GM19023 (cell line): Measurements from ENCODE around the gene REC8.

Experiments
- ATAC-seq: cut with Tn5 transposase; IDR thresholded peaks from one replicate; pipeline ENCODE4 v1.9.1; 2021; ENCODE audit warnings: mild to moderate bottlenecking, moderate library complexity; ENCODE audit not compliant: unreplicated experiment

REC8 gene

DNA sequence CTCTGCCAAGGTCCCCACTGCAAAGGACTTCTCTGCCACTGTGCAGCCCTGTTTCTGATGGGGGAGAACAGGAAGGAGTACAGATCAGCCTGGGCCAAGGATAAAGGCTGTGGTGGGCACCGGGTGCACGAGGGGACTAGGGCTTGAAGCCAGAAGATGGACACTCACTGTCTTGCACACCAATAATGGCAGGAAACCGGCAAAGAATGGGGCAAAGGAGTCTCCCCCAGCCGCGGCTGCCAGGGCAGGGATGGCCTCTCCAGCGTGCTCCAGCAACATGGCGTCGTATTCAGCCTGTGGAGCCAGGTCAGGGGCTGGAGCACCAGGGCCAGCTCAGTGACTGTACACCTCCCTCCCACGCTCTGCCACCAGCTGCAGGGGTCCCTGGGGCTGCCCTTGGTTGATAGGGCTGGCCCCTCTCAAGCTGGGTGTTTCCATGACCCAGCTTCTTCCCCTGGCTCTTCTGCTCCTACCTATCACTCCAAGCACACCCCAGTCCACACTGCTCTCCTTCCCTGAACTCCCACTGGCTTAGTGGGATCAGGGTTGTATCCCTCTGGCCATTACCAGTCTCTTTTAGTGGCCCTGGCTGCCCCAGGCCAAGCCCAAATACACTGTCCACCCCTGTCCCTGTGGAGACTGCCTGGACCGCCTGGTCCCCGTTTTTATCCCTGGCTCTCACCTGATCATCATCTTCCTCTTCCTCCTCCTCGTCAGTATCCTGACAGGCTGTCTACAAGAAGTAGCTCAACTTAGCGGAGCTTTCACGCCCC, 10.4 kb downstream of the REC8 start:
- no peak for ATAC-seq

DNA sequence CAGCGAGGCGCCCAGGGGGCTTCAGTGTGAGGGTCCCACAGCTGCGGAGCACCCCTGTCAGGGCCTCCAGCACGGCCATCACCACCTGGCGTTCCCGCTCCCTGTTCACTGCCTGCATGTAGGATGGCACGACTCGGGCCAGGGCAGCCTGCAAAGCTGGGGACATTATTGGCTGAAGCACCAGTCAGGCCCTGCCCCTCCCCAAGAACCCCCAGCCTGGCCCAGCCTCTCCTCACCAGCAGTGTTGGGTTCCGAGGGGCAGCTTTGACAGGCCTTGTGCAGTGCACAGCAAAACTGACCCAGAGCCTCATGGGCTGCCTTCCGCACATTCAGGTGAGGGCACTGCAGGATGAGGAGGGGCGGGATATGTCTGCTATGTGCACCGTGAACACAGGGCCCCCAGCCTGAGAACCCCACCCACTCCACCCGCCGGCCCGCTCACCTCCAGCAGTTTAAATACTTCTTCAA, 11.2 kb downstream of the REC8 start:
- ATAC-seq = no peak

DNA sequence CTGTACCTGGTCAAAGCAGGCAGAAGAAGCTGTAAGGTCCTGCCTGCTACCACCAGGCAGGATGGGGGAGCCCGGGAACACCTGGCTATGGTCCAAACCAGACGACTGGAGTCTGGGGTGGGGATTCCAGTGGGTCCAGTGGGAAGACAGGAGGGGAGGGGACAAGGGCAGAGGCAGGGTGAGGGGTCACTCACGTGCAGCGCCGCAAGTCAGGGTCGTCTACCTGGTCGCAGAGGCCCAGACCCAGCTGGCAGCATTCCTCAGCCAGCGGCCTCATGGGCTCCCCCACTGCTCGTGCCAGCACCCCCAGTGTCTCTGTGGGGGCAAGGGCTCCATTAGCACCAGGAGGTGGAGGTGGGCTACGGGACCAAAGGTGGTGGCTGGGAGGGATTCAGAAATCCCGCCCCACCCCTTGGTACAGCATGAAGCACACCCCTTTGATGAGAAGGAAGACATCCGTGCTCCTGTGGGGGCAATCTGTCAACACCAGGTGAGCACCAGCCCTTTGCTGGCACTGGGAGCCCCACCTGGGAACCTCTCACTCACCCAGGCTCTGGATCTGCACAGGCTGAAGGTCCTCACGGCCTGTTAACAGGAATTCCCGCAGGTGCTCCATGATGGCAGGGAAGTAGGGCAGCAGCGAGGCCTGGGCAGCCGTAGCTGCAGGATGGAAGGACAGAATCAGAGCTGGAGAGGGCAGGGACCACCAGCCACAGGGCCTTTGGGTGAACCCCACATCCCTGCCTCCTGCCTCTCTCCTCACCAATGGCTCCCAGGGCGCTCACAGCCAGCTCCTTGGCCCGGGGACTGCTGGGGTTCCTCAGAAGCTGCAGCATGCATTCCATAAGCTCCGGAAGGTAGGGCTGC, 12.5 kb downstream of the REC8 start:
- ATAC-seq = no peak

DNA sequence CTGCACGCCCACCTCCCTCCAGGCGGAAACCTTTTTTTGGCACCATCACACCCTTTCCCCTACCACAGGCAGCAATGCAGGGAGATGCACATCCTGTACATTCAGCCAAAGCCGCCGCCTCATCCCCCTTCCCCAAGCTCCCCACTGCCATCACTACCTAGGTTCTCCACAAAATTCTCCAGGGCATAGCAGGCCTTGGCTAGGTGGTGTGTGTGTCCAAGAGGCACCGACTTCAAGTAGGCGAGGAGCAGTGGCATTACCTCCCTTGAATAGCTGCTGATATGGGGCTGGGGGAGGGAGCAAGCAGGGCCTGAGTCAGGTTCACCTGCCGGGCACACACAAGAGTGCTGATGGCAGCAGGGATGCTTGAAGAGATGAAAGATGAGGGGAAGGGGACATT, 13.1 kb downstream of the REC8 start:
- ATAC-seq = no peak

DNA sequence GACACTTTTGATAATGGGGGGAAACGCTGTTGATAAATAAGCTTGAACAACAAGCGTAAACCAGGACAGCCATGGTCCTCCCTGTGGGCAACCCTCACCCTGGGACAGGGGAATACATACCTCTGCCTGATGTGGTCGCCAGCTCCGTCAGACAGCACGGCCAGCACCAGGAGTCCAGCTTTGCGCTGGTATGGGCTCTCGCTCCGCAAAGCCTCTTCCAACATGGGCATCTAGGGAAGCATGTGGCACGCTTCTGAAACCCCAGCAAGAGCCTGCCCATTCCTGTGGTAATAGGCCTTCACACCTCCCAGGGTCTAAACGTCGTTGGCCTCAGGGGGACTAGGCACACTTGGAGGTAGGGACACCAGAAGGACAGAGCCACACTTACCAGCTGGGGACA, 13.9 kb downstream of the REC8 start:
- ATAC-seq = no peak

DNA sequence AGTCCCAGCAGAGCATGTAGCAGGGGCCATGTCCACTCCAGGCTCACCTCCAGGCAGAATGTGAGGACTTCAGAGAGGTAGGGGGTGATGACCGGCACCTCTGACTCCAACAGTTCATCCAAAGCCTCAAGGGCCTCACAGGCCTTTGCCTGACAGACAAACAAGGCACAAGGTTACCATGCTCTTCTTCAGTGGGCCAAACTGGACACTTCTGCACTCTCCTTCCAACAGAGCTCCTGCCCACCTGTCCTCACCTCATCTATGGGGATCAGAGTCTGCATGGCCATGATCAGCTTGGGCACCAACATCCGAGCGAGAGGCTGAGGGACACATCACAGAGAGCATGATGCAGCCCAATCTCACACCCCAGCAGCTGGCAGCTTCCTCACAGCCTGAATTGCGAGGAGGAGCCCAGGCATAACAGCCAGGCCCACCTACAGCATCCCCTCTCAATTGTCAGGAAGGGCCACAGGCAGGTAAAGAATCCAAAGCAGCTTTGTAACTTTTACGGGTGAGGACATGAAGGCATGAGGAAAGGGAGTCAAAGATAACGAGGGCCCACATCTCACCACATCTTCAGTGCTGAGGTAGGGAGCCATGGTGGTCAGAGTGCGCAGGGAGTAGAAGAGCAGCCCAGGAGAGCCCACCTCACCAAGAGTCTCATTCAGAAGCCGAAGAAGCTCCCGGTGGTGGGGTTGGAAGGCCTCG, 15.1 kb downstream of the REC8 start:
- ATAC-seq = no peak

DNA sequence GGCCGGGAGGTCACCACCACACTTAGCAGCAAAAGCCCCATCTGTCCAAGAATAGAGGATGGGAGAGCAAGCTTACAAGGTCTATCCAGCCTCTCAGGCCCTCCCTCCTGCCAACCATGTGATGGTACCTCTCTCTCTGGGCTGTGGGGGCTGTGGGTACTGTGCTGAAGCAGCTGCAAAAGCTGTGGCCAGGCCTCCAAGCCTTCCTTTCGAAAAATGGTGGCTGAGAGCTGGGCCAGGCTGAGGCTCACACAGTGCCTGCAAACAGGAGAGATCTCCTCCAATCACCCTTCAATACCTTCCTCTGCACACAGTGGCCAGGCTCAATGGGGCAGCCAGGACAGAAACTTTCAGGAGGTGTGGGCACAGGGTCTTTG, 15.6 kb downstream of the REC8 start:
- no peak for ATAC-seq

DNA sequence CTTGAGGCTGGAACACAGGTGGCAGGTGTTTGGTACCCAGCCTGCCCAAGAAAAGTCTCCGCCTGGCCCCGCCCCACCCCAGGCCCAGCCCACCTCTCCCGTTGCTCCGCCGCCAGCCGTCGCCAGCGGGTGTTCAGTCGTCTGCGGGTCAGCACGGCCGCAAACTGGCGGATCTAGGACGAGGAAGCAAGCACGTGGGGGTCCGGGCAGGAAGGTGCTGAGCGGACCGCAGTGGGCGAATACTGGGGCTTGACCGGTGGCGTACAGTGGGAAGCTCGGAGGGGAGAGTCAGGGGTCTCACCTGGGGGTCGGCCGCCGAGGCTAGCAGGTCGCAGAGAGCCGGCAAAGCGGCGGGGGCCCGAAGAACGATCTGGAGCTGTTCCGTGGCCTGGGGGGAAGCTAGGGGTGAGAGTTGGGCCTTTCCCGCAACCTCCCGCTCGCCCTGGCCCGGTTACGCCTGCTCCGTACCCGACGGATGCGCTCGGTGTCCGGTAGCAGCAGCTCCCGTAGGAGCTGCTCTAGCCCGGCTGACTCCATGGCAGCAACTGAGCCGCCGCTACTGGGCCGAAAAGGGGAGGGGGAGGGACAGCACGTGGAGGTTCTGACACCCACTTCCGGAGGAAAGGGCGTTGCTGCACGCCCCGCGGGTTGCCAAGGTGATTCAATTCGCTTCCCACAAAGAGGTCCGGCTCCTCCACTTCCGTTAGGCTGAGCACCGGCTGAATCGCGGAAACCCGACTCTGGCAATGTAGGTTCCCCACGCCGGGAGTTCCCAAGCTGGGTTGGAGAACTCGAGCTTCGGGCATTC, 16.6 kb downstream of the REC8 start, which contains the start of gene IPO4:
Gene IPO4, minus strand, starts transcription at position 566 of the 808 bp plus-strand sequence. Its CDS starts 29 bp downstream, at position 537.
- ATAC-seq = peak; percentile 92

DNA sequence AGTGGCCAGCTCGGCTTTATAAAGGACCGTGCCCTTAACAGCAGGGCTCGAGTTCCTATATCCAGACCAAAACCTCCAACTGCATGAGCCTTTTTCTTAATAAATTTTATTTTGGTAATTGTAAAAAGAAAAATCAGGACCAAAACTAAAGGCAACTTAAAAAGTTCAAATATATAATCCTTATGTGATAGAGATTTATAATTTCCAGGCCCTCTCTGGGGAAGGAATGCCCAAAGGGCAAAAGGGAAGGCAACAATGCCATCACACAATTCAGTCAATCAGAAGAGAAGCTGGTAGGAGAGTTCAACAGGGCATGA, 17.1 kb downstream of the REC8 start:
- no peak for ATAC-seq

DNA sequence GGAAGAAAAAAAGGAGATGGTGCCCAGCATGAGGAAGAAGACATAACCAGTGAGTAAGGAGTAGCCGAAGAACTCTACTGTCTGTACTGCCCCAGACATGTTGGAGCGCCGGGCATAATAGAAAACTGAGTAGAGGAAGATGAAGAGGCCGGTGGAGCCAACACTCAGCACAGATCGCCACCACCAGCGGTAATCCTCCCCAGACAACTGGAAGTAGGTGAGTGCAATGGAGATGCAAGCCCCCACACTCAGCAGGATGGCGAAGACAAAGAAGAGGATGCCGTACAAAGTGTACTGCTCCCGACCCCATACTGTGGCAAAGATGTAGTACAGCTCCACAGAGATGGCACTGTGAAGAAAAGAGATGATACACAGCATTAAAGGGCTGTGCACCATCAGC, 17.6 kb downstream of the REC8 start:
- no peak for ATAC-seq

DNA sequence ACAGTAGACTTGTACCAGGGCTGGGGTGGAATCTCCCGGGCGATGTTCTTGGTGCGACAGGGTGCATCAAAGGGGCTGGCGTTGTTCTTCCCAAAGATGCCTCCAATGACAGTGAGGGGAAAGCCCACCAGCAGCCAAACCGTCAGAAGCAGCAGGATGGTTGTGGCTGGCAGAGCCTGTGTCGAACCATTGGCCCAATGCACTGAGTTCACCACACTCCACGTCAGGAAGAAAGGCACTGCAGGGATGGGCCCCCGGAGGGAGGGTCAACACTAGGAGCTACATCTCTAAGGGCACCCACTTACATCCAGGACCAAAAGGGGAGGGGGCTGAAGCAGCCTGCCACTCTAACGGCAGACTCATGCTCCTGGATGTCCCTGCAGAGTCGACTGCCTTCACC, 18.5 kb downstream of the REC8 start:
- no peak for ATAC-seq

DNA sequence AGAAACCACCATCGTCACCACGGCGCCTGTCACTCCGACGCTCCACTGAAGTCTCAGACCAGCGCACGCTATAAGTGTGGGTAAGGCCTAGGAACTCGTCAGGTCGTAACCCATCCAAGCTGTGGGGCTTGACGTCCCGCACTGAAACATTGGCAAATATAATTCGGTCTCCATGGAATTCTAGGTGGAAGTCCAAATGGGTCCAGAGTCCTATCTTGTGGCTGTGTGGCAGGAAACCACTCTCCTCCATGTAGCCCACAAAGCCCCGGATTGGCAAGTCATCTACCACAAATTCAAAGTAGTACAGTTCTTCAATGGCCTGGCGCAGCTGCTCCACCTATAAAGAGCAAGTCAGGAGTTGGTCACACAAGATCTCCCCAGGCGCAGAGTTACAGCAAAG, 21.1 kb downstream of the REC8 start:
- ATAC-seq = no peak

DNA sequence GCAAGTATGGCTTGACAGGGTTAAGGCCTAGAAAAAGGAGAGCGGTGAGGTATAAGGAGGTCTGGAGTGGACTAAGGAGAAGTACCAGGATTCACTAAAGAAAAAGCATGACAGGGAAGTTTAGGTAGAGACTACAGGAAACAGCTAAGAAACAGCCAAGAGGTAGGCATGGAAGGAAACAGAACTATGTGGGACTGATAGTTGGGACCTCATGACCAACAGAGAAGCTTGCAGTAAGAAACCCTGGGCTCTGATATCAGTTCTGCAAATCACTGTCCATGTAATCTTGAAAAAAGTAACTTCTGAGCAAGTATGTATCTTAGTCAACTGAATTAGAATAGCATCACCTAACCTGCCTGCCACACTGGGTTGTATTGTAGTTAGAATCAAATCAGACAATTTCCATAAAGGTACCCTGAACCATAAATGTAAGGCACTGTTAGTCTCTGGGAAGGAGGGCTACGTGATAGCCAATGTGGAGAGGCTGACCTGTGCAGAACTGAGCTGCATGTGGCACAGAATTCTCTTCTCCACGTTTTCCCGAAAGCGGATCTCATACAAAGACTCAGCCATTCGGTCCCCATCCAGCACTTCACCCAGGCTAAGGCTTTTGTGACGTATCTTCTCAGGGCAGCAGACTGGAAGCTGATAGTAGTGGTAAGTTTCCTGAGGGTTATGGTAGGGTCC, 22.4 kb downstream of the REC8 start:
- ATAC-seq = no peak

DNA sequence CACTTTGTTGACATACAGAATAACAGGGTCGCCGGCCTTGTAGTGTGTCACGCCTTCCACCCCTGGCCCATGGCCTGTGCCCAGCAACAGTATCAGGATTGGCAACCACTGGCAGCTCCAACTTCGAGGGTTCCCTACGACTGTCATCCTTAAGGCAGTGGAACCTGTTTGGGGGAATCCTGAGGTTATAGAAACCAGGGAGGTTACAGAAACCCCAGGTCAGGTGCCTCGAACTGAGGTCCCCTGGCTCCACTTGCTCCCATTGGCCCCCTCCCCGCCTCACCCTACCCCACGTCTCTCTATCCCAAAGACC, 22.9 kb downstream of the REC8 start:
- ATAC-seq = no peak

DNA sequence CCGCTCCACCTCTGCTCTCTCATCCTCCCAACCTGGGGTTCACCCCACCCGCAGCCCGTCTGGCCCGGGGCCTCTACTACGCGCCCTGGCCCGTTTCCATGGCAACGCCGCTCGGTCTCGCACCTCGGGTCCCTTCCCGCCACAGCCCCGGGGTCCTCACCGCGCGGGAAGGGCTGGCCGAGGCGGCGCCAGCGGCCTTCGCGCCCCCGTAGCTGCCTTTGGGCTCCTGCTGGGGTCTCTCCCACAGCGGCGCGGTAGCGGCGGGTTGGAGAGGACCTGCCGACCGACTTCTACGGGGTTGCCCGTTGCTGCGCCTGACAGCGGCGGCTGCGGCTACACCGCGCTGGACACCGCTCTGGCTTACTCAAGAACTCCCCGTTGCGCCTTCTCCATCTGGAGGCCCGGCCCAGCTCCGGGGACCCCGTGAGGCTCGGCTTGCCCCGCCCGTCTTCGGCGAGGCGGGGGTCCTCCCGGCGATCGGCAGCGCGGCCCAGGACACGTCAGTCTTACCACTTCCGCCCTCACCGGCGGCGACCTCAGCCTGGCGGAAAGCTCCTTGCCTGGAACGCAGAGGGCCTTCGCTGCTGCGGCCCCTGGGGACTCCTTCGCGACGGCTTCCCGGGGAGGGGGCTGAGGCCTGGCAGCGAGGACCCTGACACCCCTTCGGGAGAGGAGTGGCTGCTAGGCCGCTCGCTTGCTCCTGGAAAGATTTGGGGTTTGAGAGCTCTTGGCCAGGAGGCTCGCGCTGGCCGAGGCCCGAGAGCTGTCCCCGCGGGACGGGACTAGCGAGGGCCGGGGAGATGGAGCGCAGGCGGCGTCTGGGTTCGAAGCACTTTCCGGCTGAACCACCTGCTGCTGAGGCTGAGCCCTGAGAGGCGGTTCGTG, 23.5 kb downstream of the REC8 start, which contains the start of gene TM9SF1:
Gene TM9SF1, minus strand, starts transcription at position 256 of the 885 bp plus-strand sequence. CDS start 422 bp downstream, outside the sequence.
- ATAC-seq = peak; percentile 80

DNA sequence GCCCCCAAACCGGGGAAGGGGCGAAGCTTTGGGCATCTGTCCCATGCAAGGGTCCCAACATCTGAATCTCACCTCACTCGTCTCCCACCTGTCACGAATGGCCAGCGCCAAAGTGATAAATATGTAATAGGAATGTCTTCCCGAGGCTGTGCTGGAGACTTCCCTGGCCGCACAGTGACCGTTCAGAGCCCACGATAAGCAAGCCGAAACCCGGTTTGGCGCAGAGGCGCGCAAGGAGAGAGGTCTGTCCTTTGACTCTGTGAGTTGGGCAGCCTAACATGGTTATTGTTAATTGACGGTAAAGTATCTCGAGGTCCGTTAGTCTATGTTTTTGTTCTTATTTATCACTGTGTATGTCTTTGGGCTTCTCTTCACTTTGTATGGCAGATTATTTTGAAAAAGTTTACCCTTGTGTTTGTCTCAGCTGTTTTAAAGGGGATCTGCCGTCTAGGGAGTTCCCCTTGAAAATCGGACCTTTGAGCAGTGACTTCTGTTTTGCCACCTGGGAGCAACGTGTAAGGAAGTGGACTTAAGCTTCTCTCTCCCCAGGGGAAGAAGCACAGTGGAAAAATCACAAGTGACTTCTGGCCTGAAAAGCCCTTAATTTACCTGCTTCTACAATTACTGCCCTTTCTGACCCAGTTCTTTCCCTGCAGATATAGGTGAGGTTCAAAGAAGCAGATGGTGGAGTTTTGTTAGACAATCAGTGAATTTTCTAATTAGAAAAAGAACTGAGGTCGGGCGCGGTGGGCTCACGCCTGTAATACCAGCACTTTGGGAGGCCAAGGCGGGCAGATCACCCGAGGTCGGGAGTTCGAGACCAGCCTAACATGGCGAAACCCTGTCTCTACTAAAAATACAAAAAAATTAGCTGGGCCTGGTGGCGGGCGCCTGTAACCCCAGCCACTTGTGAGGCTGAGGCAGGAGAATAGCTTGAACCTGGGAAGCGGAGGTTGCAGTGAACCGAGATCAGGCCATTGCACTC, 24.5 kb downstream of the REC8 start:
- ATAC-seq = peak; percentile 9

DNA sequence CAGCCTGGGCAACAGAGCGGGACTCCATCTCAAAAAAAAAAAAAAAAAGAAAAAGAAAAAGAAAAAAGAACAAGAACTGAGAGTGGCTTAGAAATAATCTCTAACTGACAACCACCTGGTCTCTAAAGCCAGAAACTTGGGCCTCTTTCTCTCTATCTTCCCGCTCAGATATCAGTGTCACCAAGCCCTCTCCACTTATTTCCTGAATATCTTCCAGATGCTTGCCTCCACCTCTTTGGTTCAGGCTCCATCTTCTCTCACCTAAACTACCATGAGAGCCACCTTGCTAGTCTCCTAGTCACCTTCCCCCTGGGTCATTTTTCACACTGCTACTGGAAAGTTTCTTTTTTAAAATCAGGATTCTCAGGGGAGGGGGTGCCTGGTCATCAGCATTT, 25.2 kb downstream of the REC8 start:
- no peak for ATAC-seq
